Osteoblast (primary cell): ENCODE measurements around the gene COL25A1. TPM values are rescaled to one million over a fixed set of nuclear protein-coding genes. Genes with fewer than 3 reads are reported as not detected.
"Not testable (repeated sequence)": the region's sequence is repeated elsewhere in the genome, so short reads cannot be mapped to it uniquely, and the experiment has no call there.

Experiments used
- DNase-seq: peaks from one replicate; pipeline ENCODE4 v3.0.0; 2011; ENCODE audit warnings: low spot score, mixed read lengths; ENCODE audit not compliant: insufficient read length; ENCODE audit errors: missing footprints
- H2AFZ ChIP-seq: 2 replicates; pipeline ENCODE4 v1.6.0; 2011; ENCODE audit warnings: mild to moderate bottlenecking, low read length
- H3K27ac ChIP-seq: 2 replicates; pipeline ENCODE4 v1.5.1; 2011; ENCODE audit warnings: mild to moderate bottlenecking, low read depth, low read length, moderate library complexity
- H3K27me3 ChIP-seq: 2 replicates; pipeline ENCODE4 v1.6.0; 2012; ENCODE audit warnings: mild to moderate bottlenecking, control low read depth, inconsistent platforms, low read length, moderate library complexity; ENCODE audit not compliant: insufficient read depth
- H3K36me3 ChIP-seq: 2 replicates; pipeline ENCODE4 v1.5.1; 2011; ENCODE audit warnings: mild to moderate bottlenecking, low read length, control low read depth, moderate library complexity; ENCODE audit not compliant: insufficient read depth
- H3K4me1 ChIP-seq: 2 replicates; pipeline ENCODE4 v1.5.1; 2011; ENCODE audit warnings: mild to moderate bottlenecking, low read length, control low read depth, moderate library complexity; ENCODE audit not compliant: insufficient read depth
- H3K4me2 ChIP-seq: 2 replicates; pipeline ENCODE4 v1.6.0; 2011; ENCODE audit warnings: mild to moderate bottlenecking, low read length; ENCODE audit not compliant: insufficient read depth
- H3K4me3 ChIP-seq: fragments of 200-600 bp; sonication (generic); 3 replicates; pipeline ENCODE4 v1.5.1; 2012; ENCODE audit warnings: mild to moderate bottlenecking, low read length, inconsistent platforms; ENCODE audit not compliant: insufficient read depth
- H3K79me2 ChIP-seq: 2 replicates; pipeline ENCODE4 v1.6.0; 2012; ENCODE audit warnings: mild to moderate bottlenecking, low read length, control low read depth, inconsistent platforms; ENCODE audit not compliant: insufficient read depth
- H3K9me3 ChIP-seq: 2 replicates; pipeline ENCODE4 v1.5.1; 2011; ENCODE audit warnings: low read depth, low read length, control low read depth
- H4K20me1 ChIP-seq: 2 replicates; pipeline ENCODE4 v1.6.0; 2012; ENCODE audit warnings: mild to moderate bottlenecking, low read length, control low read depth; ENCODE audit not compliant: insufficient read depth
- total RNA-seq: library from RNA; depleted of rRNA; stranded (reverse); fragments of >200 nt; gene quantifications from 2 replicates; pipeline ENCODE4 v1.2.3, GENCODE V29; 2012
- TF ChIP-seq, protein P1 (sequence below): IDR thresholded peaks from 2 replicates; pipeline ENCODE4 v1.5.1; 2011; ENCODE audit warnings: mild to moderate bottlenecking, low read depth, low read length, moderate library complexity; ENCODE audit errors: extremely low read depth

COL25A1 gene
- total RNA-seq, 1 donor, result 1.4 TPM

DNA sequence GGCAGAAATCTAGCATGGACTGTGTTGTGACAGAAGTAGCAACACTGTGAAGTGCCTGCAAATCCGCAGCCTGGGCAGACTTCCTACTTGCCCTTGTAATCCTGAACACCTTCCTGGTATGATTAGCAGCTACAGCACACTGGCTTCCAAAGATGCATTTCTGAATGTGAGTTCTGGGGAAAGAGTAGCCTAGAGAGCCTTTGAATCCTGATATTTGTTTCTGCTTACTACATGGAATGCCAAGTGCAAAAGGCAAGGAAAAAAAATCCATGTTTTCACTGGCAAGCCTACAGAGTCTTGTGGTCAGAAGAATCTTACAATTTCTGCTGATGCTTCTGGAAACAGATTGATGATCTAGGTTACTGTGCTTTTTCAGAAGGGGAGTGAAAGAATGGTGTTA is 223.7 kb downstream of the COL25A1 start:
- no peak overlapping the region for H3K4me3 ChIP-seq
- H3K27ac ChIP-seq, result peak overlapping the region; percentile 24
- H3K27me3 ChIP-seq, result no peaks in the 10 kb centered on the region
- H3K36me3 ChIP-seq, result no peaks in the 10 kb centered on the region
- TF ChIP-seq, protein P1, sequence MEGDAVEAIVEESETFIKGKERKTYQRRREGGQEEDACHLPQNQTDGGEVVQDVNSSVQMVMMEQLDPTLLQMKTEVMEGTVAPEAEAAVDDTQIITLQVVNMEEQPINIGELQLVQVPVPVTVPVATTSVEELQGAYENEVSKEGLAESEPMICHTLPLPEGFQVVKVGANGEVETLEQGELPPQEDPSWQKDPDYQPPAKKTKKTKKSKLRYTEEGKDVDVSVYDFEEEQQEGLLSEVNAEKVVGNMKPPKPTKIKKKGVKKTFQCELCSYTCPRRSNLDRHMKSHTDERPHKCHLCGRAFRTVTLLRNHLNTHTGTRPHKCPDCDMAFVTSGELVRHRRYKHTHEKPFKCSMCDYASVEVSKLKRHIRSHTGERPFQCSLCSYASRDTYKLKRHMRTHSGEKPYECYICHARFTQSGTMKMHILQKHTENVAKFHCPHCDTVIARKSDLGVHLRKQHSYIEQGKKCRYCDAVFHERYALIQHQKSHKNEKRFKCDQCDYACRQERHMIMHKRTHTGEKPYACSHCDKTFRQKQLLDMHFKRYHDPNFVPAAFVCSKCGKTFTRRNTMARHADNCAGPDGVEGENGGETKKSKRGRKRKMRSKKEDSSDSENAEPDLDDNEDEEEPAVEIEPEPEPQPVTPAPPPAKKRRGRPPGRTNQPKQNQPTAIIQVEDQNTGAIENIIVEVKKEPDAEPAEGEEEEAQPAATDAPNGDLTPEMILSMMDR, result no peak
- peaks cover 23% of the 10 kb centered on the region for H3K4me1 ChIP-seq
- no peak overlapping the region for H2AFZ ChIP-seq
- no peak for DNase-seq
- H3K4me2 ChIP-seq, result peak overlapping the region; percentile 61
- H4K20me1 ChIP-seq, result no peaks in the 10 kb centered on the region
- H3K79me2 ChIP-seq, result no peaks in the 10 kb centered on the region
- no peaks in the 10 kb centered on the region for H3K9me3 ChIP-seq

DNA sequence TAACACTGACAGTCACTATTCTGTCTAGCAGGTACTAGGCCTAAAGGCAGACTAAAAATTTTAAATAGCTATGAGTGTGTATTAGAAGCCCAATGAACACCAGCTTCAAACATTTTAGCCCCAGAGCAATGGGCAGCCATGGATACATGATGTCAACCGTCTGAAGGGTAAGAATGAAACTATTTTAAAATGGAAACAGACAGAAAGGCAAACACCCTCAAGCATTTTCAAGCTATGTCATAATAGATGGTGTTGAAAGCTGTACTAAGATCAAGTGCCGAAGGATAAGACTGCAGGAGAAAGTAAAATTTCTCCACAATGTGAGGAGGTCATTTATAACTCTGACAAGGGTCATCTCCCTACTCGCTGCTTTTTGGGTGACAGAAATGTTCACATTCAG is 225.0 kb downstream of the COL25A1 start:
- Histone ChIP-seq H3K9me3 (no peaks in the 10 kb centered on the region), H2AFZ (no peak overlapping the region), H3K27ac (no peak overlapping the region), H3K4me3 (no peak overlapping the region), H3K4me1 (peaks cover 31% of the 10 kb centered on the region), H3K27me3 (no peaks in the 10 kb centered on the region), H3K36me3 (no peaks in the 10 kb centered on the region), H3K4me2 (no peak overlapping the region), H4K20me1 (no peaks in the 10 kb centered on the region), H3K79me2 (no peaks in the 10 kb centered on the region)
- DNase-seq, result peak; percentile 41
- TF ChIP-seq, protein P1, result no peak

DNA sequence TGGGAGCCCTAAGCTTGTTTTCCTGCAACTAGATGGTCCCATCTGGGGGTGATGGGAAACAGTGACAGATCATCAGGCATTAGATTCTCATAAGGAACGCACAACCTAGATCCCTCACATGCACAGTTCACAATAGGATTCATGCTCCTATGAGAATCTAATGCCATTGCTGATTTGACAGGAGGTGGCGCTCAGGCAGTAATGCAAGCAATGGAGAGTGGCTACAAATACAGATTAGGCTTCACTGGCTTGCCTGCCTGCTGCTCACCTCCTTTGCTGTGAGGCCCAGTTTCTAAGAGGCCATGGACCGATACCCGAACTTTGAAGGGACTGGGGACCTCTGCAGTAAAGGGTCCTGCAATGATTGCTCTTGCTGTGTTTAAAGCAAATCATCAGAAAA is 225.7 kb downstream of the COL25A1 start:
- not testable (repeated sequence) for H3K4me3 ChIP-seq, H3K9me3 ChIP-seq, DNase-seq, H3K4me2 ChIP-seq, H3K79me2 ChIP-seq, H3K27me3 ChIP-seq, H3K27ac ChIP-seq, H4K20me1 ChIP-seq, H3K36me3 ChIP-seq, H2AFZ ChIP-seq
- peaks cover 34% of the 10 kb centered on the region for H3K4me1 ChIP-seq

DNA sequence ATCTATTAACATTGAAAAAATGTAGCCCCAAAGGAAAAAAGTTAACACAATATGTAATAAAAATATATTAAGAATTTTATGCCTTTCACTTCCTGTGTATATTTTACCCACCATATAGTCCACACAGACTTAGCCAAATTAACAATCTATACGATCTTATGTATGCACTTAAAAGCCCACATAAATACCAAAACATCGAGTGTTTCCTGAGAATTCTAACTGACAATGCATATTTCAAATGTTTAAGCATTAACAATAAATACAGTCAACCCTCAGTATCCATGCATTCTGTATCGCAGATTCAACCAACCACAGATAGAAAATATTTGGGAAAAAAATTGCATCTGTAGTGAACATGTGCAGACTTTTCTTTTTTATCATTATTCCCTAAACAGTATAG is 226.8 kb downstream of the COL25A1 start:
- Histone ChIP-seq H3K36me3 (no peaks in the 10 kb centered on the region), H3K79me2 (no peaks in the 10 kb centered on the region), H3K4me1 (peaks cover 34% of the 10 kb centered on the region), H4K20me1 (no peaks in the 10 kb centered on the region), H3K27ac (no peak overlapping the region), H3K9me3 (no peaks in the 10 kb centered on the region), H3K4me3 (no peak overlapping the region), H3K27me3 (no peaks in the 10 kb centered on the region), H2AFZ (no peak overlapping the region), H3K4me2 (no peak overlapping the region)
- DNase-seq, result no peak
- TF ChIP-seq, protein P1, result no peak
